Adrenal gland (tissue), 12 donors: Measurements from ENCODE around the gene PFKP. TPM values are rescaled to one million over a fixed set of nuclear protein-coding genes. Genes with fewer than 3 reads are reported as not detected.

Source experiments
- DNase-seq, 7 donors: peaks; one replicate each; pipeline ENCODE4 v3.0.0-alpha.2; 2019 to 2020
- H3K27ac ChIP-seq, 5 donors: fragments of 200-600 bp; sonication (generic) in 4 of 5; 1 replicate in 3 of 5; 2 replicates in 2 of 5; pipeline versions ENCODE4 v1.5.1 to v1.8.0; 2016 to 2020; ENCODE audit warnings: mild to moderate bottlenecking in 1 of 5
- H3K27me3 ChIP-seq: fragments of 200-600 bp; 2 replicates; pipeline ENCODE4 v1.8.0; 2021
- H3K36me3 ChIP-seq, 2 donors: fragments of 200-600 bp; replicated peaks in 1 of 2; 1 replicate in 1 of 2; 2 replicates in 1 of 2; pipeline versions ENCODE4 v1.5.1 to v1.8.0; 2018 to 2022
- H3K4me1 ChIP-seq, 2 donors: fragments of 200-600 bp; replicated peaks in 1 of 2; 1 replicate in 1 of 2; 2 replicates in 1 of 2; pipeline versions ENCODE4 v1.5.1 to v1.8.0; 2018 to 2021
- H3K4me3 ChIP-seq, 4 donors: fragments of 200-600 bp; sonication (generic) in 3 of 4; one replicate each; pipeline ENCODE4 v1.5.1; 2016 to 2018
- H3K9me3 ChIP-seq, 3 donors: fragments of 200-600 bp; sonication (generic) in 1 of 3; replicated peaks in 1 of 3; 1 replicate in 2 of 3; 2 replicates in 1 of 3; pipeline versions ENCODE4 v1.5.1 to v1.8.0; 2016 to 2021
- POLR2A ChIP-seq, 2 donors: fragments of 450-650 bp; IDR thresholded peaks; one replicate each; pipeline ENCODE4 v1.6.1; 2017; ENCODE audit warnings: antibody characterized with exemption in 2 of 2, mild to moderate bottlenecking in 2 of 2, moderate library complexity in 1 of 2
- WGBS, 4 donors: extraction: QIAGEN DNeasy Blood & Tissue Kit in 2 of 4; methylation state at CpG; one replicate each; pipeline versions ENCODE4 v1.1.5 to v1.1.7; 2013 to 2017; 5-methylcytosine and 5-hydroxymethylcytosine counted together
- intact Hi-C, 2 donors: fragments of 100-400 bp; cut with DNase I; formaldehyde crosslinking; loops; one replicate each; pipeline versions ENCODE4 v1.14.1 to v1.15.0; 2022 to 2023
- polyA plus RNA-seq, 3 donors: library from polyadenylated mRNA; stranded (reverse); fragments of 200-250 nt in 2 of 3; fragments of 350-450 nt in 1 of 3; fragmentation: Illumina TruSeq in 1 of 3; extraction: RNeasy Lipid Tissue Mini Kit (QIAGEN cat#74804) in 1 of 3; gene quantifications; one replicate each; pipeline ENCODE4 v1.2.3, GENCODE V29; 2013 to 2014
- total RNA-seq, 9 donors: library from RNA; depleted of rRNA in 4 of 9; stranded (reverse); fragments of >200 nt in 4 of 9; fragments of 120-200 nt in 1 of 9; fragmentation: NEBNext Ultra II Directional in 1 of 9; extraction: Animal tissue kit (Norgen Biotek cat#: 25700) in 1 of 9; gene quantifications; one replicate each; pipeline versions ENCODE4 v1.1.0 to v1.2.4, GENCODE V29; 2013 to 2023
- TF ChIP-seq, protein P1 (sequence below), 6 experiments: fragments of 450-650 bp in 4 of 6; fragments of 200-600 bp in 2 of 6; sonication (generic) in 1 of 6; IDR thresholded peaks; 1 replicate in 5 of 6; 2 replicates in 1 of 6; pipeline versions ENCODE4 v1.5.1 to v1.8.0; 2016 to 2021; ENCODE audit warnings: antibody characterized with exemption in 6 of 6, mild to moderate bottlenecking in 2 of 6, moderate library complexity in 1 of 6
- donor health status: healthy with polysubstance abuse.
- donor health status: Bipolar disorder and iron deficiency.
- donor health status: DM: yes; HTN: yes; CAD: no.
- donor health status: DM: no; HTN: no; CAD: no.
- donor health status: DM: no; HTN: no; CAD: no.
- donor health status: DM: yes; HTN: yes; CAD: no.

PFKP gene
- total and polyA plus RNA-seq, 12 donors: 4.6 to 46.6 (median 16.4) TPM

DNA sequence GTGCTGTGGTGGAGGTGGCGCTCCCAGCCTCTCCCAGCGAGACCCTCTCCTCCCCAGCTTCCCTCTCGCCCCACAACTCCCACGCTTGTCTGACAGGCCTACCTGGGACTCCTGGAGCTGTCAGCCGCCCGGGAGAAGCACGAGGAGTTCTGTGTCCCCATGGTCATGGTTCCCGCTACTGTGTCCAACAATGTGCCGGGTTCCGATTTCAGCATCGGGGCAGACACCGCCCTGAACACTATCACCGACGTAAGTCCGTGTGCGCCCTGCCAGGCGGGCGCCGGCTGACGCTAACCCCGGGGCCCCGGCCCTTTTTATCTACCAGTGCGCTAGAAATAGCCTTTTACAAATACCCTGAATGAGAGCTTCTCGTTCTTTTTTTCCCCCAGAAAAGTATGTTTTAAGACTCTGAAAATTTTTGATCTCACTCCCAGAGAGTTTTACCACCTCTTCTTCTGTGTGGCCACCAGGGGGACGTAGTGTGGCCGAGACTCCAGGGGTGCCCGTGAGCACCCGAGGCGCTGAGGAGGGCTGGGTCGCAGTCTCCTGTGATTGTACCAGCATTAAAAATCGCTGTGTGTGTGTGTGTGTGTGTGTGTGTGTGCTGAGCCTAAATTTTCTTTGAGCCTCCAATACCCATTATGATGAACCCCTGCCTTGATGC, 52.6 kb downstream of the PFKP start:
- no peak for DNase-seq
- 88 to 95% (median 93%) methylated on average over 31 of the region's 31 CpGs for whole genome bisulfite sequencing, 4 donors
- TF ChIP-seq, protein P1, sequence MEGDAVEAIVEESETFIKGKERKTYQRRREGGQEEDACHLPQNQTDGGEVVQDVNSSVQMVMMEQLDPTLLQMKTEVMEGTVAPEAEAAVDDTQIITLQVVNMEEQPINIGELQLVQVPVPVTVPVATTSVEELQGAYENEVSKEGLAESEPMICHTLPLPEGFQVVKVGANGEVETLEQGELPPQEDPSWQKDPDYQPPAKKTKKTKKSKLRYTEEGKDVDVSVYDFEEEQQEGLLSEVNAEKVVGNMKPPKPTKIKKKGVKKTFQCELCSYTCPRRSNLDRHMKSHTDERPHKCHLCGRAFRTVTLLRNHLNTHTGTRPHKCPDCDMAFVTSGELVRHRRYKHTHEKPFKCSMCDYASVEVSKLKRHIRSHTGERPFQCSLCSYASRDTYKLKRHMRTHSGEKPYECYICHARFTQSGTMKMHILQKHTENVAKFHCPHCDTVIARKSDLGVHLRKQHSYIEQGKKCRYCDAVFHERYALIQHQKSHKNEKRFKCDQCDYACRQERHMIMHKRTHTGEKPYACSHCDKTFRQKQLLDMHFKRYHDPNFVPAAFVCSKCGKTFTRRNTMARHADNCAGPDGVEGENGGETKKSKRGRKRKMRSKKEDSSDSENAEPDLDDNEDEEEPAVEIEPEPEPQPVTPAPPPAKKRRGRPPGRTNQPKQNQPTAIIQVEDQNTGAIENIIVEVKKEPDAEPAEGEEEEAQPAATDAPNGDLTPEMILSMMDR (IDR thresholded peaks at IDR 0.05): peak in 5 of 6 experiments; percentile 17 to 38 (median 21)
- TF ChIP-seq POLR2A (IDR thresholded peaks at IDR 0.05): no peak
- Histone ChIP-seq H3K36me3 (no peaks in the 10 kb centered on the region), H3K4me3 (no peak overlapping the region), H3K9me3 (no peaks in the 10 kb centered on the region), H3K27me3 (no peaks in the 10 kb centered on the region), H3K4me1 (no peaks in the 10 kb centered on the region), H3K27ac (no peak overlapping the region)
- intact Hi-C loops: no loop called here

DNA sequence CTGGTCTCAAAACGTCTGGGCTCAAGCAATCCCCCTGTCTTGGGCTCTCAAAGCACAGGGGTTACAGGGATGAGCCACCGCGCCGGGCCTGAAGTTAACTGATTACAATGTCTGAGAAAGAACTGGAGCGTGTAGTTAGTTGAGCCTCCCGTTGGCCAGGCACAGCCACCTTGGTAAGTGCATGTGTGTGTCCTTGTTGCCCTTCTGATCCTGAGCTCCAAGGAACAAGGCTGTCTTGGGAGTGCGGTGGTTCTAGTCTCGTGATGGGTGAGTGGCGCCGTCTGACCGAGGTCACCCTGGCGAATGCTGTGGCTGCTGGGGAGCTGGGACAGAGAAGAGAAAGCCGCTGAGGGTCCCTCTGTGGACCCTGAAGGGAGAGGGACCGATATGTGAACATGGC, 54.7 kb downstream of the PFKP start:
- Histone ChIP-seq H3K36me3 (no peaks in the 10 kb centered on the region), H3K27me3 (no peaks in the 10 kb centered on the region), H3K4me1 (peaks cover 0 to 6% of the 10 kb centered on the region in 2 donors), H3K27ac (no peak overlapping the region), H3K9me3 (no peaks in the 10 kb centered on the region), H3K4me3 (no peak overlapping the region)
- intact Hi-C loops: no loop called here
- 88 to 93% (median 89%) methylated on average over 7 to 14 of the region's 14 CpGs for WGBS, 4 donors
- TF ChIP-seq, protein P1 (IDR thresholded peaks at IDR 0.05): no peak
- TF ChIP-seq POLR2A (IDR thresholded peaks at IDR 0.05): no peak
- DNase-seq: no peak

DNA sequence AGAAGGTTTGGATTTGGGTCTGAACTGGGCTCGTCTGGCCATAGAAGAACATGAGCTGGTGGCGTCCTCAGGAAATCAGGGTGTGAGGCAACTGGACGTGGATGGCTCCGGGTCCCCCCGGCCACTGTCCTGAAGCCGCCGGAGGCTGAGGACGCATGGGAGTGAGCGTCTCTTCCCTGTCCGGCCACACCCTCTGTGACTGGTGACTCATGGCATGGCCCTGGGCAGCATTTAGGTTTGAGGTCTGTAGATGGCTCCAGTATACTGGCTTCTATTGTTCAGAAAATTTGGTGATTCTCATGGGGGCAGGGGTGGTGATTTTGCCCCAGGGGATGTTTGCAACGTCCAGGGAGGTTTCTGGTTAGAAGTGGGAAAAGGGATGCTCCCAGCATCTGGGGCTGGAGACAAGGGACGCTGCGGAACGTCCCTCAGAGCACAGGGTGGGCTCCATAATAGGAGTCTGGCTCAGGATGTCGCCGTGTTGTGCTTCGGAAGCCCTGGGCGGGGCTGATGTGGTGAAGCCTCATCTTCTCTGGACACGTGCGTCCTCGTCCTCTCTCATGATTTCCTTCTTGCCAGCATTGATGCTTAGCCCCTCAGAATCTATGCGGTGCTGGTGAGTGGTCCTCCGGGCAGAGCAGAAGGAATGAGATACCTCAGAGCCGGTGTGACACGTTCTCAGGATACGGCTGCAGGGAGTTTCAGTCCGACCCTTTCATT, 55.3 kb downstream of the PFKP start:
- 79 to 90% (median 87%) methylated on average over 13 to 27 of the region's 27 CpGs for WGBS, 4 donors
- intact Hi-C loops: no loop called here
- no peaks in the 10 kb centered on the region for H3K9me3 ChIP-seq
- no peaks in the 10 kb centered on the region for H3K27me3 ChIP-seq
- no peaks in the 10 kb centered on the region for H3K36me3 ChIP-seq
- TF ChIP-seq POLR2A (IDR thresholded peaks at IDR 0.05): no peak
- TF ChIP-seq, protein P1 (IDR thresholded peaks at IDR 0.05): no peak
- H3K4me3 ChIP-seq: no peak overlapping the region
- H3K4me1 ChIP-seq: peaks cover 0 to 10% of the 10 kb centered on the region in 2 donors
- no peak overlapping the region for H3K27ac ChIP-seq
- peak in 3 of 7 donors; percentile 38 to 62 (median 62) for DNase-seq

DNA sequence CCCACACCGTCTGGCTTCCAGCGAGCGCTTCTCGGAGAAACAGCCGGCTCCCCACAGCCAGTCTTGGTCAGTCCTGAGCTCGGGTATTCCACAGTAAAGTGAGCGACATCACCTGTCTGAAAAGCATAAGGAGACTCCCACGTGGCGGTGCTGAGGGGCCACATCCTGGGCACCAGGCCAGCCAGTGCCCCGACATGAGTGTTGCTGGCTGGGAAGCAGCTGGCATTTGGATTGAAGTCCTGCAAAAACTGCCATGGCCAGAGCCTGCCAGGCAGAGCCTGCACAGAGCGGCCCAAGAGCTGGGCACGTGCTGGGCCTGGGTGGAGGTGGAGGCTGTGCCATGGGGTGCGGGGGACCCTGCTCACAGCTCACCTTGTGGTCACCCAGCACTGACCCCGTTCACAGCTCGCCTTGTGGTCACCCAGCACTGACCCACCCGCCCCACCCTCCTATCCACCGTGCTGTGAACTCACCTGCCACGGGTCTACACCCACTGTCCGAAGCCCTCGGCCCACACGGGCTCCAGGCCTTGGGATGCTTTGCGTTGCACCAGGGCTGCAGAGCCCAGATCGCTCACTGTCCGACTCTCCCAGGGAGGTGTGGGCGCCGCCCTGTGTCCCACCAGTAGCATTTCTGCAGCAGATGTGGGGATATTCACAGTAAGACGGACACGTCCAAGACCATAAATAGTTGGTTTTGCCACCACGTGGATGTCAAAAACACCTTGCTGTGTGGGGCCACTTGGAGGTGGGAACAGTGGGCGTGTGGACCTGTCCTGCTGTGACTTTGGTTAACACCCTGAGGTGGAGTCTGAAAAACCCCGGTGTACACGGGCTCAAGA, 56.4 kb downstream of the PFKP start:
- Histone ChIP-seq H3K4me1 (peaks cover 0 to 10% of the 10 kb centered on the region in 2 donors), H3K9me3 (no peaks in the 10 kb centered on the region), H3K4me3 (no peak overlapping the region), H3K27ac (no peak overlapping the region), H3K27me3 (no peaks in the 10 kb centered on the region), H3K36me3 (no peaks in the 10 kb centered on the region)
- intact Hi-C loops: no loop called here
- DNase-seq: no peak
- no peak for TF ChIP-seq POLR2A (IDR thresholded peaks at IDR 0.05)
- TF ChIP-seq, protein P1 (IDR thresholded peaks at IDR 0.05): no peak
- WGBS, 4 donors: 83 to 88% (median 87%) methylated on average over 10 to 32 of the region's 32 CpGs
